BJ (cell line): Measurements from ENCODE around the gene SKAP1. TPM values are rescaled to one million over a fixed set of nuclear protein-coding genes. Genes with fewer than 3 reads are reported as not detected.

ENCODE experiments used
- CTCF ChIA-PET: fragments of 350-600 bp; formaldehyde crosslinking; extraction: SDS; loops from one replicate; lab custom pipeline; 2021; ENCODE audit warnings: antibody characterized with exemption, inconsistent platforms; lab: Yijun Ruan, JAX
- POLR2A ChIA-PET: fragments of 300-600 bp; sonication (Branson Sonifier 250); formaldehyde crosslinking; extraction: SDS; loops from one replicate; lab custom pipeline; 2021; ENCODE audit warnings: antibody characterized with exemption; lab: Charles Lee
- DNase-seq: peaks from one replicate; pipeline ENCODE4 v3.0.0-alpha.2; 2011; ENCODE audit warnings: low read depth
- H3K27me3 ChIP-seq: 2 replicates; pipeline ENCODE4 v1.6.0; 2011; ENCODE audit warnings: low read length; ENCODE audit not compliant: control insufficient read depth, insufficient read depth
- H3K36me3 ChIP-seq: 2 replicates; pipeline ENCODE4 v1.5.1; 2011; ENCODE audit warnings: low read length; ENCODE audit not compliant: control insufficient read depth, insufficient read depth
- H3K4me3 ChIP-seq: 2 replicates; pipeline ENCODE4 v1.5.1; 2011; ENCODE audit warnings: low read depth, mild to moderate bottlenecking, control low read depth, low read length
- CTCF ChIP-seq: IDR thresholded peaks from 2 replicates; pipeline ENCODE4 v1.5.1; 2011; ENCODE audit warnings: low read depth, mild to moderate bottlenecking, control low read depth, inconsistent platforms, low read length, moderate library complexity; ENCODE audit not compliant: insufficient read depth
- polyA plus RNA-seq: library from polyadenylated mRNA; depleted of rRNA; stranded (reverse); fragments of >200 nt; gene quantifications from 2 replicates; pipeline ENCODE4 v1.2.3, GENCODE V29; 2011

The SKAP1 gene
- polyA plus RNA-seq, 1 experiment, result not detected

- CTCF ChIA-PET, result interaction anchor here (1.2 to 2.0 kb wide), 5 partner anchors 13 to 120 kb away, joined by 3 to 8 read pairs (median 4); no protein-coding TSS in a partner anchor
- DNase-seq, result no peak
- no peaks in the 10 kb centered on the region for H3K36me3 ChIP-seq
- no peak for TF ChIP-seq CTCF
- H3K27me3 ChIP-seq, result no peaks in the 10 kb centered on the region; the same call in 1 of the 2 replicates
- POLR2A ChIA-PET, result interaction anchor here (0.6 to 1.0 kb wide), 2 partner anchors 9 to 1527 kb away, joined by 3 to 7 read pairs; no protein-coding TSS in a partner anchor
- no peak overlapping the region for H3K4me3 ChIP-seq
These were observed 42.6 kb upstream of the SKAP1 start for GRCh38 chr17:48472411-48473281.

GRCh38 chr17:48471817-48472410 lies 41.9 kb upstream of the SKAP1 start:
- CTCF ChIA-PET, result interaction anchor here (1.2 to 2.0 kb wide), 5 partner anchors 12 to 121 kb away, joined by 3 to 8 read pairs (median 4); no protein-coding TSS in a partner anchor
- no peak overlapping the region for H3K4me3 ChIP-seq
- no peaks in the 10 kb centered on the region; the same call in 1 of the 2 replicates for H3K27me3 ChIP-seq
- POLR2A ChIA-PET, result no interaction called here
- no peak for DNase-seq
- H3K36me3 ChIP-seq, result no peaks in the 10 kb centered on the region
- no peak for TF ChIP-seq CTCF

- no peak for DNase-seq
- POLR2A ChIA-PET, result no interaction called here
- CTCF ChIA-PET, result interaction anchor here (1.3 kb wide), 1 partner anchor 13 kb away, joined by 7 read pairs; no protein-coding TSS in a partner anchor
These were observed 40.5 kb upstream of the SKAP1 start for GRCh38 chr17:48470388-48471034.

GRCh38 chr17:48469227-48469626 lies 39.2 kb upstream of the SKAP1 start:
- ChIA-PET POLR2A (no interaction called here), CTCF (interaction anchor here (1.5 kb wide), 1 partner anchor 12 kb away, joined by 5 read pairs; no protein-coding TSS in a partner anchor)
- TF ChIP-seq CTCF, result no peak
- no peak overlapping the region for H3K4me3 ChIP-seq
- peaks cover 9% of the 10 kb centered on the region for H3K27me3 ChIP-seq
- DNase-seq, result no peak
- H3K36me3 ChIP-seq, result no peaks in the 10 kb centered on the region

More at GRCh38 chr17:48470388-48471034, 40.5 kb upstream of the SKAP1 start:
- Histone ChIP-seq H3K27me3 (peaks cover 6% of the 10 kb centered on the region; the same call in 1 of the 2 replicates), H3K36me3 (no peaks in the 10 kb centered on the region), H3K4me3 (no peak overlapping the region)
- TF ChIP-seq CTCF, result peak; percentile 22; the same call in 1 of the 2 replicates
